Measurements from ENCODE around the gene CARD14. TPM values are rescaled to one million over a fixed set of nuclear protein-coding genes. Genes with fewer than 3 reads are reported as not detected.

CARD14 gene
- total and polyA plus RNA-seq, 2 experiments from 2014 or later, result 2.7 to 2.9 TPM

DNA sequence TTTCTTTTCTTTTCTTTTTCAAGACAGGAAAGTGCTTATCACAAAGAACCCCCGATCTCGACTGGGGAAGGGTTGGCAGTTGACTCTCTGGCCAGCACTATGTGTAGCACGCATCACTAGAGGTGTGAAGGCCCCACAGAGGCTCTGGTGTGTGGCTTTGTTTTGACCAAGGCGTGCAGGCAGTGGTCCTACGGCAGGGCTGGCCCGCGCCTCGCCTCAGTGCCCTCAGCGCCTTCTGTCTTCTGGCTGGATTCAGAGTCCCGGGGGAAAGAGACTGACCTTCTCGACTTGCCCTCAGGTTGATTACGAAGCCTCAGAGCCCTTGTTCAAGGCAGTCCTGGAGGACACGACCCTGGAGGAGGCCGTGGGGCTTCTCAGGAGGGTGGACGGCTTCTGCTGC lies 31.6 kb downstream of the CARD14 start:
- Histone ChIP-seq H3K4me1 (ENCODE audit: low read depth) (no peaks in the 10 kb centered on the region), H3K36me3 (no peaks in the 10 kb centered on the region), H3K4me3 (no peak overlapping the region), H3K27ac (no peak overlapping the region), H3K9me3 (ENCODE audit: low read depth) (no peaks in the 10 kb centered on the region), H3K27me3 (no peaks in the 10 kb centered on the region)
- no peak for DNase-seq (ENCODE audit: low read depth in 1 of 2, low spot score in 1 of 2)
- TF ChIP-seq, protein P1, sequence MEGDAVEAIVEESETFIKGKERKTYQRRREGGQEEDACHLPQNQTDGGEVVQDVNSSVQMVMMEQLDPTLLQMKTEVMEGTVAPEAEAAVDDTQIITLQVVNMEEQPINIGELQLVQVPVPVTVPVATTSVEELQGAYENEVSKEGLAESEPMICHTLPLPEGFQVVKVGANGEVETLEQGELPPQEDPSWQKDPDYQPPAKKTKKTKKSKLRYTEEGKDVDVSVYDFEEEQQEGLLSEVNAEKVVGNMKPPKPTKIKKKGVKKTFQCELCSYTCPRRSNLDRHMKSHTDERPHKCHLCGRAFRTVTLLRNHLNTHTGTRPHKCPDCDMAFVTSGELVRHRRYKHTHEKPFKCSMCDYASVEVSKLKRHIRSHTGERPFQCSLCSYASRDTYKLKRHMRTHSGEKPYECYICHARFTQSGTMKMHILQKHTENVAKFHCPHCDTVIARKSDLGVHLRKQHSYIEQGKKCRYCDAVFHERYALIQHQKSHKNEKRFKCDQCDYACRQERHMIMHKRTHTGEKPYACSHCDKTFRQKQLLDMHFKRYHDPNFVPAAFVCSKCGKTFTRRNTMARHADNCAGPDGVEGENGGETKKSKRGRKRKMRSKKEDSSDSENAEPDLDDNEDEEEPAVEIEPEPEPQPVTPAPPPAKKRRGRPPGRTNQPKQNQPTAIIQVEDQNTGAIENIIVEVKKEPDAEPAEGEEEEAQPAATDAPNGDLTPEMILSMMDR (IDR thresholded peaks at IDR 0.05; ENCODE audit: low read depth, low read length), result no peak

DNA sequence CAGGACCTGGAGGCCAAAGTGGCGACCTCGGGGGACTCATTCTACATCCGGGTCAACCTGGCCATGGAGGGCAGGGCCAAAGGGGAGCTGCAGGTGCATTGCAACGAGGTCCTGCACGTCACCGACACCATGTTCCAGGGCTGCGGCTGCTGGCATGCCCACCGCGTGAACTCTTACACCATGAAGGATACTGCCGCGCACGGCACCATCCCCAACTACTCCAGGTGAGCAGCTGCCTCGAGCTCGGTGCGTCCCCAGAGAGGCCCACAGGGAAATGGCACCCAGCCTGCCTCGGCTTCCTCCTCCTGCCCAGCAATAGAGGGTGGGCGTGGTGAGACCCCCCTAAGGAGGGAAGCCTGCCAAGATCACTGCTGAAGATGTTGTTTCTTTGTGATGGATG lies 32.4 kb downstream of the CARD14 start:
- Histone ChIP-seq H3K4me1 (ENCODE audit: low read depth) (no peaks in the 10 kb centered on the region), H3K9me3 (ENCODE audit: low read depth) (no peaks in the 10 kb centered on the region), H3K36me3 (no peaks in the 10 kb centered on the region), H3K4me3 (no peak overlapping the region), H3K27ac (no peak overlapping the region), H3K27me3 (no peaks in the 10 kb centered on the region)
- no peak for DNase-seq (ENCODE audit: low read depth in 1 of 2, low spot score in 1 of 2)
- TF ChIP-seq, protein P1 (IDR thresholded peaks at IDR 0.05; ENCODE audit: low read depth, low read length), result no peak

DNA sequence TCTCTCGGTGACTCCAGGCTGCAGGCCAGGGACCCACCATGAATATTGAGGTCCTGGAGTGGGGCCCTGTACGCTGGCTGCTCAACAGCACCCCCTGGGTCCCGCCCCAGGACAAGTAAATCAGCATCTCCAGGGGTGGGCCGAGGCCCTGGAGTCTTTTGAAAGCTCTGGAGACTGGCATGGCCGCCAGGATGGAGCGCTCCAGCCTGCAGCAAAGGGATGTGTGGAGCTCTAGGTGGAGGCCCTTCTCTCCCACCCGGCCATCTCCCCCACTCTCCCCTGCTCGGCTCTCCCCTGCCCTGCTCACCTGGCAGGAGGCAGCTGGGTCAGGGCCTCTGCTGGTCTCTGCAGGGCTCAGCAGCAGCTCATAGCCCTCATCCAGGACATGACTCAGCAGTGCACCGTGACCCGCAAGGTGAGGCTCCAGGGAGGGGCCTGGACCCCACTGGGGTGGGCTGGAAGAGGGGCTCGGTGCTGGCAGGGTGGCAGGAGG lies 33.7 kb downstream of the CARD14 start:
- no peak for DNase-seq (ENCODE audit: low read depth in 1 of 2, low spot score in 1 of 2)
- no peaks in the 10 kb centered on the region for H3K36me3 ChIP-seq
- TF ChIP-seq, protein P1 (IDR thresholded peaks at IDR 0.05; ENCODE audit: low read depth, low read length), result no peak
- H3K4me1 ChIP-seq (ENCODE audit: low read depth), result no peaks in the 10 kb centered on the region
- no peaks in the 10 kb centered on the region for H3K27me3 ChIP-seq
- no peak overlapping the region for H3K4me3 ChIP-seq
- no peaks in the 10 kb centered on the region for H3K9me3 ChIP-seq (ENCODE audit: low read depth)
- H3K27ac ChIP-seq, result no peak overlapping the region

DNA sequence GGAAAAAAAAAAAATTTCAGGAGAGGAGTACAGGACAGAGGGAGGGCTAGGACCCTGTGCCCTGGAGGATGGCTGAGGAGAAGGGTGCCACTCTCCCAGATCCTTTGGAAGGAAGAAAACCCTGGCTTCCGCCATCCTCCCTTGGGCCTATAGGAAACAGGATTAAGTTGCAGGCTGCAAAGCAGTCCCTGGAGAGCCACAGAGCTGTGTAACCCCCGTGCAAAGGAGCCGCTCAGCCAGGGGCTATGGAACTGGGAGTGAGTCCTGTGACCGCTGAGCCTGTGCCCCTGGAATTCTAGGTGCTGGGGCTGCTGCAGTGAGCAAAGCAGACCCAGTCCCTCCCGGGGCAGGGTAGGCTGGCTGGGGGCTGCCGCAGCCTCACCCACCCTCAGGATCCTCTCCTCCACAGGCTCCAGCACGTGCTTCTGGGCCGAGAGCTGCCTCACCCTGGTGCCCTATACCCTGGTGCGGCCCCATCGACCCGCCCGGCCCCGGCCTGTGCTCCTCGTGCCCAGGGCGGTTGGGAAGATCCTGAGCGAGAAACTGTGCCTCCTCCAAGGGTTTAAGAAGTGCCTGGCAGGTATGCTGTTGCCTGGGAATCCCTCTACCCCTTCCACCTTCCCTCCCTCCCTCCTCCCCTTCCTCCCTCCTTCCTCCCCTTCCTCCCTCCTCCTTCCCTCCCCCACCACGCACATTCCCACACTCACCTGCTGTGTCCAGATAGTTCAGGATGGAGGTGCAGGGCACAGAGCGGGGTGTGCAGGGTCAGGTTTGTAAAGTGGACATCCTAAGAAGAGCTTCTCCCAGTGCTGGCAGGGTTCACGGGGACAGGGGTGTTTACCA lies 35.0 kb downstream of the CARD14 start:
- Histone ChIP-seq H3K27me3 (no peaks in the 10 kb centered on the region), H3K36me3 (no peaks in the 10 kb centered on the region), H3K4me3 (no peak overlapping the region), H3K4me1 (ENCODE audit: low read depth) (no peaks in the 10 kb centered on the region), H3K9me3 (ENCODE audit: low read depth) (no peaks in the 10 kb centered on the region), H3K27ac (no peak overlapping the region)
- TF ChIP-seq, protein P1 (IDR thresholded peaks at IDR 0.05; ENCODE audit: low read depth, low read length), result no peak
- DNase-seq (ENCODE audit: low read depth in 1 of 2, low spot score in 1 of 2), result no peak

DNA sequence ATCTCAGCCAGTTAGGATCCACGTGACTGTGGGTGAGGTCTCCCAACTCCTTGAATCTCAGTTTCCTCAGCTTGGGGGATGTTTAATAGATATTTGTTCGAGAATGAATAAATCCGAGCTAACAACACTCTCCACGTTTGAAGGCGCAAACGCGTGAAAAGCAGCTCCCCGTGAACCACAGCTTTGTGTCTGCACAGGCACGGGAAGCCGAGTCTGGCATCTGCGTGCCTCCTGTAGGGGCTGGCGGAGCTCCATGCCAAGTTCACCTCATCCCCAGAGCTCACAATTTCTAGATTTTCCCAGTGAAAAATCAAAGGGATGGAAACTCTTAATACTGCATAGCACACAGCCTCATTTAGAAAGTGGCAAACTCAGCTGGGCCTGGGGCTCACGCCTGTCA lies 36.0 kb downstream of the CARD14 start:
- Histone ChIP-seq H3K4me1 (ENCODE audit: low read depth) (no peaks in the 10 kb centered on the region), H3K36me3 (peaks cover 4% of the 10 kb centered on the region), H3K4me3 (no peak overlapping the region), H3K27me3 (no peaks in the 10 kb centered on the region), H3K27ac (no peak overlapping the region), H3K9me3 (ENCODE audit: low read depth) (no peaks in the 10 kb centered on the region)
- TF ChIP-seq, protein P1 (IDR thresholded peaks at IDR 0.05; ENCODE audit: low read depth, low read length), result no peak
- DNase-seq (ENCODE audit: low read depth in 1 of 2, low spot score in 1 of 2), result no peak

Measured in cardiac muscle cell (in vitro differentiated cells and primary cell).